Measurements from ENCODE around the gene GSTM1.

DNA sequence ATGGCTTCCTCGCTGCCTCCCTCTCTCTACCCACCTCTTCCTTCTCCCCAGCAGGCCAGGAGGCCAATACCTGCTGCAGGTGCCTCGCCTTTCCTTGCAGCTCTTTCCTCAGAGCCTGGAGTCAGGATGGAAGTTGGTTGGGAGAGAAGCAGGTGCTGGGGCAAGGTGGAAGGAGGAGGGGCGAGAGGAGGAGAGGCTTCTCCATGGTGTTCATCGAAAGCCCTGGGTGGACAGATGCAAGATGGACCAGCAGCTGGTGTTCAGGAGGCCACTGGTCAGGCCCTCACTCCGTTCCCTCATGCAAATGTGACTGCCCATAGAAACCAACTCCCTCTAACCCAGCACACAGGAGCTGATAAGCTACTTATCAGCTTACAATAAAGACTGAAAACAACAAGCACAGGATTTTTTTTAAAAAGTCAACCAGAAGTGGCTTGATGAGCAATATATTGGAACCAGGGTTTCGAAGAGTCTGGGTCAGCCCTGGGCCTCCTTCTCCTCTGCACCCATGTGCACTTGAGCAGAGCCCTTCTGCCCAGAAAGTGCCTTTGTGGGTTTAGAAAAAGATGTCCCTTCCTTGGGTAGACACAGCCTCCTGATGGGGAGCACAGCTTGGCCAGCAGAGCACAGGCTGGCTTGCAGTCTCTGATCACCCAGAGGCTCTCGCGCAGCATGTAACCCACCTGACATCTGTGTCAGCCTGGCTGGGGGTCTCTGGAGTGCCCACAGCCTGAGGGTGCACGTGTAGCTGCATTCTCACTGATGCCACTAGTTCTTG is 48.4 kb upstream of the GSTM1 start:
- TF ChIP-seq, protein P1, sequence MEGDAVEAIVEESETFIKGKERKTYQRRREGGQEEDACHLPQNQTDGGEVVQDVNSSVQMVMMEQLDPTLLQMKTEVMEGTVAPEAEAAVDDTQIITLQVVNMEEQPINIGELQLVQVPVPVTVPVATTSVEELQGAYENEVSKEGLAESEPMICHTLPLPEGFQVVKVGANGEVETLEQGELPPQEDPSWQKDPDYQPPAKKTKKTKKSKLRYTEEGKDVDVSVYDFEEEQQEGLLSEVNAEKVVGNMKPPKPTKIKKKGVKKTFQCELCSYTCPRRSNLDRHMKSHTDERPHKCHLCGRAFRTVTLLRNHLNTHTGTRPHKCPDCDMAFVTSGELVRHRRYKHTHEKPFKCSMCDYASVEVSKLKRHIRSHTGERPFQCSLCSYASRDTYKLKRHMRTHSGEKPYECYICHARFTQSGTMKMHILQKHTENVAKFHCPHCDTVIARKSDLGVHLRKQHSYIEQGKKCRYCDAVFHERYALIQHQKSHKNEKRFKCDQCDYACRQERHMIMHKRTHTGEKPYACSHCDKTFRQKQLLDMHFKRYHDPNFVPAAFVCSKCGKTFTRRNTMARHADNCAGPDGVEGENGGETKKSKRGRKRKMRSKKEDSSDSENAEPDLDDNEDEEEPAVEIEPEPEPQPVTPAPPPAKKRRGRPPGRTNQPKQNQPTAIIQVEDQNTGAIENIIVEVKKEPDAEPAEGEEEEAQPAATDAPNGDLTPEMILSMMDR (IDR thresholded peaks at IDR 0.05; ENCODE audit: low read depth, low read length) = no peak
- TF ChIP-seq POLR2A (IDR thresholded peaks at IDR 0.05; ENCODE audit: extremely low read depth, insufficient read length) = no peak
- TF ChIP-seq, protein P2, sequence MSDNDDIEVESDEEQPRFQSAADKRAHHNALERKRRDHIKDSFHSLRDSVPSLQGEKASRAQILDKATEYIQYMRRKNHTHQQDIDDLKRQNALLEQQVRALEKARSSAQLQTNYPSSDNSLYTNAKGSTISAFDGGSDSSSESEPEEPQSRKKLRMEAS (IDR thresholded peaks at IDR 0.05; ENCODE audit: low read depth, low read length) = no peak
- no peak for TF ChIP-seq MYC (IDR thresholded peaks at IDR 0.05; ENCODE audit: low read depth, low read length)

All from NB4 (cell line).